GM12892 (cell line): ENCODE data around the gene SLC66A2.

ENCODE experiments used
- POLR2A ChIP-seq: IDR thresholded peaks from 2 replicates; pipeline ENCODE4 v1.6.1; 2011; ENCODE audit warnings: low read depth, low read length, control low read depth
- POLR2AphosphoS5 ChIP-seq: IDR thresholded peaks from 2 replicates; pipeline ENCODE4 v1.6.1; 2011; ENCODE audit warnings: low read depth, low read length, control low read depth
- TAF1 ChIP-seq: IDR thresholded peaks from 2 replicates; pipeline ENCODE4 v1.6.1; 2011; ENCODE audit warnings: low read depth, mild to moderate bottlenecking, control low read depth, low read length, borderline replicate concordance

DNA sequence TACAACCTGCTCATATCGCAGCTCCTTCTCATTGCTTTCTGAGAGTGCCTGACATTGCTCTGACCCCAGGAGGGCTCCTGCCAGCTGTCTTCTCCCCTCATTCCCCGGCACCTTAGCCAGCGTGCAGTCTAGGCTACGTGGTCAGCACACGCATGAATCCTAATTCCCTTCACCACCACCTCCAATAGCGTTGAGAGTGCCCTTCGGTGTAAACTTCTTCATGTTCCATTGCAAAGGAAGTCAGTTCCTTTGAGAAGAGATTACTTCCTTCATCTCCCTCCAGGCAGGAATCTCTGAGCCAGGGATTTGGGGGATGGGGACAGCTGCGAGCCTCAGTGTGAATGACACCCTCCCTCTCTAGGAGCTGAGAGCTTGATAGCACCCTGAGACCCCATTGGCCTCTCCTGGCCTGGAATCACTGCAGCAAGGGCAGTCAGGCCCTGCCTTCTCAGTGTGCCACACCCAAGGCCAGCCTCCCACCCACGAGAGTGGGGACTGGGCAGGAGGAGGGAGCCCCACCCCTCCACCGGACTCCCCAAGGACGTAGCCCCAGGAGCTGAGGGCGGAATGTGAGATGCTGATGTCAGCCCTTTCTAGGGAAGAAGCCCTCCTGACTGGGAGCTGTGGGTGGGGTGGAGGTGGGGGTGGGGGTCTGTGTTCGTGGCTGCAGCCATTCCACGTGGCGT is 53.4 kb downstream of the SLC66A2 start:
- TF ChIP-seq POLR2A (no peak), POLR2AphosphoS5 (no peak), TAF1 (no peak)
